GM12891 (cell line): ENCODE results near the gene C11orf91.

Experiments used
- POLR2A ChIP-seq: IDR thresholded peaks from 2 replicates; pipeline ENCODE4 v1.6.1; 2011; ENCODE audit warnings: low read depth, low read length, control low read depth
- POLR2AphosphoS5 ChIP-seq: IDR thresholded peaks from 2 replicates; pipeline ENCODE4 v1.6.1; 2011; ENCODE audit warnings: low read depth, low read length, control low read depth
- POU2F2 ChIP-seq: IDR thresholded peaks from 2 replicates; pipeline ENCODE4 v1.6.1; 2011; ENCODE audit warnings: low read depth, mild to moderate bottlenecking, control low read depth, low read length, moderate library complexity
- SPI1 ChIP-seq: IDR thresholded peaks from 2 replicates; pipeline ENCODE4 v1.6.1; 2011; ENCODE audit warnings: low read depth, low read length, control low read depth
- TAF1 ChIP-seq: IDR thresholded peaks from 2 replicates; pipeline ENCODE4 v1.6.1; 2011; ENCODE audit warnings: low read depth, low read length, control low read depth

DNA sequence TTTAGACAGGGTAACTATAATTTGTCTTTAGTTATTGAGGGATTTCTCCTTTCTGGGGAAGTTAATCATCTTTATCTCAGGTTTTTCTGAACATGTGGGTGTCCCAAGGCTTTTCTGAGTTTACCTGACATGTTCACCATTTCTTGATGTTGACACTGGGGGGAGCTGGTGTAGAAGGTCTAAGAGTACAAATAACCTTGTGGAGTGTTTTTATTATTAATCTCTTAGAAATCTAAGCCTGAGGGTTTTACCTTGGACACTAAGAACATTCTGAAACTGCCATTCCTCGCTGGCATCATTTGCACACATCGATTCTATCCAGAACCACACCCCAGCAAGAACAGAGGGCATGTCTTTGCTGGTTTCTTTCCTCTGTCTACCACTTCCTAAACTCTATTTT is 15.6 kb upstream of the C11orf91 start:
- TF ChIP-seq POU2F2 (no peak), POLR2AphosphoS5 (no peak), POLR2A (no peak), TAF1 (no peak), SPI1 (no peak)
